LNCAP (cell line): Measurements from ENCODE around the gene KNOP1.

Experiments used
- TF ChIP-seq, protein P1 (sequence below): fragments of 450-650 bp; IDR thresholded peaks from 2 replicates; pipeline ENCODE4 v1.5.1; 2017; ENCODE audit warnings: mild to moderate bottlenecking

KNOP1 gene

DNA sequence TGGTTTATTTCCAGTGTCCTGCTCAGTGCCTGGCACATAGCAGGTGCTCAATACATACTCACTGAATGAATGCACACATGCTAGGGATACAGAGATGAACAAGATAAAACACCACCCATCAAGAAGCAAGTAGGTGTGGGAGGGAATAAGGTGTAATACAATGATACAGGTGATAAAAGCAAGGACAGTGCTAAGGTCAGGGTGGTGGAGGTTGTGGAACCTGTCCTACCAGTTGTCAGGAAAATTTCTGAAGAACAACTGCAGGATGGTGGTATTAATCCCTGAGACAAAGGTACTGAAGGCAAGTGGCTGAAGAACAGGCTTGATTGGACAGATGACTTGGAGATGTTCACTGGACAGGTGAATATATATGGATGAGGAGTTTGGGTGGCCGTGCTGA, 1.8 kb downstream of the KNOP1 start:
- TF ChIP-seq, protein P1, sequence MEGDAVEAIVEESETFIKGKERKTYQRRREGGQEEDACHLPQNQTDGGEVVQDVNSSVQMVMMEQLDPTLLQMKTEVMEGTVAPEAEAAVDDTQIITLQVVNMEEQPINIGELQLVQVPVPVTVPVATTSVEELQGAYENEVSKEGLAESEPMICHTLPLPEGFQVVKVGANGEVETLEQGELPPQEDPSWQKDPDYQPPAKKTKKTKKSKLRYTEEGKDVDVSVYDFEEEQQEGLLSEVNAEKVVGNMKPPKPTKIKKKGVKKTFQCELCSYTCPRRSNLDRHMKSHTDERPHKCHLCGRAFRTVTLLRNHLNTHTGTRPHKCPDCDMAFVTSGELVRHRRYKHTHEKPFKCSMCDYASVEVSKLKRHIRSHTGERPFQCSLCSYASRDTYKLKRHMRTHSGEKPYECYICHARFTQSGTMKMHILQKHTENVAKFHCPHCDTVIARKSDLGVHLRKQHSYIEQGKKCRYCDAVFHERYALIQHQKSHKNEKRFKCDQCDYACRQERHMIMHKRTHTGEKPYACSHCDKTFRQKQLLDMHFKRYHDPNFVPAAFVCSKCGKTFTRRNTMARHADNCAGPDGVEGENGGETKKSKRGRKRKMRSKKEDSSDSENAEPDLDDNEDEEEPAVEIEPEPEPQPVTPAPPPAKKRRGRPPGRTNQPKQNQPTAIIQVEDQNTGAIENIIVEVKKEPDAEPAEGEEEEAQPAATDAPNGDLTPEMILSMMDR: no peak

DNA sequence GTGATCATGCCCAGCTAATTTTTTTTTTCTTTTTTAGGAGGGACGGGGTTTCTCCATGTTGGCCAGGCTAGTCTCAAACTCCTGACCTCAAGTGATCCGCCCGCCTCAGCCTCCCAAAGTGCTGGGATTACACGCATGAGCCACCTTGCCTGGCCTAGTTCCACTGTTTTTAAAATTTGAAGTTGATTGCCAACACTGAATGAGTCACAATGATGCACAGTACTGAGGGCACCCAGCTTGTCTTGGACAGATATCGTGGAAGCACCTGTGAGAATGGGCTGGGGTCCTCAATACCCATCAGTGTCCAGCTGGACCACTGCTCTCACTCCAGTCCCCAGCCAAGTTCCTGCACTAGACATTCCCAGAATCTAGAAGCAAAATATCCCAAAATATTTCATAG, 2.5 kb downstream of the KNOP1 start:
- TF ChIP-seq, protein P1: no peak

DNA sequence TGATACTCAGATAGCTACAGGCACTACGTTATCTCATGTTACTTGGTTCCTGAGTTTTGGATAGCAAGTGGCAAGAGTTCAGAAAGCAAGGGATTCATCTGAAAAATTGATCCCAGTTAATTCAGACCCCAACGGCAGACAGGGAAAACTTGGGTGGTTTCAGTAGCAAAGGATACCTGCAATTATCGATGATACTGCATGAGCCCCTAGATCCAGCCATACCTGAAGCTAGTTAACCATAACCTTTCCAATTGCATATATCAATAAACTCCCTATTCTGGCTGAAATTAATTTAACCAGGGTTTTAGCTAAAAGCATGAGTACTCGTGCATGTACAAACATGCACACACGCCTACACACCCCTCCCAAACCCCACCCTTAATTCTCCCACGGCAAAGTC, 4.3 kb downstream of the KNOP1 start:
- TF ChIP-seq, protein P1: no peak

DNA sequence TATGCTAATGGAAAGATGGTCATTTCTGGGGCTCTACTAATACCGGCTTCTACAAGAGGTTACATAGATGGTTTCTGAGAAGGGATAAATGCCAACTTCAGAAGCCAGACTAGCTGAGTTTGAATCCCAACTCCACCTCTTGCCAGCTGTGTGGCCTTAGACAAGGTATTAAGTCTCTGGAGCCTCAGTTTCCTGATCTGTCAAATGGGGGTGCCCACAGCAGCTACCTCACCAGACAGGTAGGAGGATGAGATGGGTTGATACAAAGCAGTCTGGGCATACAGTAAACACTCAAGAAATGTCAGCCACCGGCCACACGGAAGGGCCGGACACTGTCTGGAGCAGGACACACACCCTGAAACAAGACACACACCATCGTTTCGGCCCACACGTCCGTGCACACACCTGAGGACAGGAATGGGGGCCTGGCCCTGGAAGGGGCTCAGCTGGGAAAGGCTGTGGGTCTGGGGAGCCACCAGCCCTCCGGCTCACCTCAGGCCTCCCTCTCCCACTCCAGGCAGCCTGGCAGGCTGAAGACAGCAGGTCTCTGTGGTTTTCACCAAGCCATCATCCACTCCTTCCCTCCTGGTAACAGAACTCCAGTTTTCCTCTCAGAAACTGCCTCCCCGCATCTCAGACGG, 5.5 kb downstream of the KNOP1 start:
- TF ChIP-seq, protein P1: no peak

DNA sequence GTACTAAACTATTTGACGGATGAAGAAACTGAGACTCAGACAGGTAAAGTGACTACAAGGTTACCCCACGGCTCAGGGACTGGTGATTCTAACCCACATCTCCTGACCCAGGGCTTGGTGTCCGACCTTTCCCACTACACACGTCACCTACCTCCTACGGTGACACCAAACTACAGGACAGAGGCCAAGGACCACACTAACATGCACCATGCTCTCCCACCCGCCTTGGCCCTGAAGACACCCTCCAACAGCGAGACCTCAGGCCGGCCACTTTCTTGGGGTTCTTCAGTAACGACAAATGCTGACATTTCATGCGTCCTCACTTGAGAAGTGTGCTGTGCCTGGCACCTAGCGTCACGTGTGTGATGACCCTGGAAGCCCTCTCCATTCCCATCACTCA, 6.4 kb downstream of the KNOP1 start:
- TF ChIP-seq, protein P1: no peak

DNA sequence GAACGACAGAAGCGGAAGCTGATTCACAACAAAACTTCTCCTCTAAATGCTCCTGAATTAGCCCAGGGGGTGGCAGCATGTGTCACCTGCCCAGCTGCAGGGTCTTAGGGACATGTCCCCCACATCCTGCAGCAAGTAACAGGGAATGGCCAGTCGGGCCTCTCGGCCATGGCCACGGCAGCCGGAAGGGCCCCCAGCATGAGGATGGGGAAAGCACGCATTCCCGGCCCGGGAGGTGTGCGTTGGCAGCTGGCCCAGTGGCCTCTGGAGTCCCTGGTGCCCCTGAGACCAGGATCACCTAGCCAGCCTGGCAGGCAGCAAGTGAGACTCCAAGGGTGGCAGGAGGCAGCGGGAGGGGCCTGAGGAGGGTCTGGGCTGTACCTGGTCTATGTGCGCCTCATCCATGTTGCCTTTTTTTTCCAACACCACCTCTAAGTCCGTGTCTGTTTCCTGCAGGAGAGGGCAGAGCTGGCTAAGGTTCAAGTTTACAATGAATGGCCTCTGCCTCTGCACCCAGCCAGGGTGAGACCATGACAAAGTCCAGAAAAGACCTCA, 7.0 kb downstream of the KNOP1 start:
- TF ChIP-seq, protein P1: no peak

DNA sequence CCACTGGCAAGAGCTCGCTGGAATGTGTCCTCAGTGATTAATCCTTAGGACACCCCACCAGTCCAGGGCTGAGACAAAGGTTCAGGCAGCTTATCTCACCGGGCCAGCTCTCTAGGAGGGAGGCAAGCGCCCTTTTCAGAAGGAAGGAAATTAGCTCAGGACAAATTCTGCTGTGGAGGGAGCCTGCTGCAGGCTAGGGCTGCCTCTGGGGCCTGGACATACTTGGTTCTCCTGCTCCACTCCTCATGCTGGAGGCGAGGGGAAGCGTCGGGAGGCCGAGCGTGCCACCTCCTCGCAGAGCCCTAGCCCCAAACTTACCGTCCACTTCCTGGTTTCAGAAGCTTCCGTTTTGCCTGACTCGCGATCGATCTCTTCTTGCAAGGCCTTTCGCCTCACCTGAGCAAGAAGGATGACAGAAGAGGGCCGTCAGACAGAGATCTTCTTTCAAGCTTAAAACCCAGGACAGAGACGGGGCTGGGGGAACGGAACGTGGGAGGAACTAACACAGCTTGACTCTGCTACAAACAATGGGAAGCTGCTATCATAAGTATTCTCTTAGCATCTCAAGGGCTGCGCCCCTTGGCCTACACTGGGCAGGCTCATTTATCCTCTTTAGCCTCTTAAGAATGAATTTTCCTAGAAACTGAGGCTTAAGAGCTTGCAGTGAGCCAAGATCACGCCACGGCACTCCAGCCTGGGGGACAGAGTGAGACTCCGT, 7.7 kb downstream of the KNOP1 start:
- TF ChIP-seq, protein P1: no peak
